Activated naive CD4-positive, alpha-beta T cell treated with anti-CD3 and anti-CD28 coated beads, Interleukin-2, amount 10 ng/mL, durations not matched to agents 7 days and 5 days (primary cell): ENCODE results near the gene GPI.
"Not testable (repeated sequence)": the region's sequence is repeated elsewhere in the genome, so short reads cannot be mapped to it uniquely, and the experiment has no call there.

Source experiments
- CTCF ChIA-PET: fragments of 350-600 bp; sonication (Branson Sonifier 250); formaldehyde crosslinking; loops from one replicate; lab custom pipeline; 2021; ENCODE audit warnings: antibody characterized with exemption; lab: Charles Lee
- DNase-seq: peaks from one replicate; pipeline ENCODE4 v3.0.0-alpha.2; 2020
- H3K27ac Mint-ChIP-seq: one replicate; pipeline ENCODE4 v1.8.0; 2021; ENCODE audit warnings: mild to moderate bottlenecking, moderate library complexity, mixed read lengths
- H3K27me3 Mint-ChIP-seq: one replicate; pipeline ENCODE4 v1.8.0; 2021; ENCODE audit warnings: mild to moderate bottlenecking, mixed read lengths
- H3K36me3 Mint-ChIP-seq: one replicate; pipeline ENCODE4 v1.8.0; 2021; ENCODE audit warnings: mixed read lengths
- H3K4me1 Mint-ChIP-seq: one replicate; pipeline ENCODE4 v1.8.0; 2021; ENCODE audit warnings: mixed read lengths
- H3K4me3 Mint-ChIP-seq: one replicate; pipeline ENCODE4 v1.8.0; 2021; ENCODE audit warnings: mild to moderate bottlenecking, moderate library complexity, mixed read lengths
- H3K9me3 Mint-ChIP-seq: one replicate; pipeline ENCODE4 v1.8.0; 2021; ENCODE audit warnings: mixed read lengths

The GPI gene

GRCh38 chr19:34365463-34366401 lies 736 bp downstream of the GPI start:
- peak overlapping the region; percentile 100 for H3K4me3 Mint-ChIP-seq
- no peaks in the 10 kb centered on the region for H3K9me3 Mint-ChIP-seq
- H3K27ac Mint-ChIP-seq = peak overlapping the region; percentile 83
- peak; percentile 38 for DNase-seq
- H3K27me3 Mint-ChIP-seq = peaks cover 4% of the 10 kb centered on the region
- H3K4me1 Mint-ChIP-seq = peaks cover 71% of the 10 kb centered on the region
- peaks cover 43% of the 10 kb centered on the region for H3K36me3 Mint-ChIP-seq
- CTCF ChIA-PET = interaction anchor here (1.3 to 2.2 kb wide), 2 partner anchors 15 to 19 kb away, joined by 3 to 9 read pairs; no protein-coding TSS in a partner anchor

GRCh38 chr19:34366738-34367623 lies 2.0 kb downstream of the GPI start:
- CTCF ChIA-PET = interaction anchor here (1.2 to 2.2 kb wide), 2 partner anchors 14 to 20 kb away, joined by 3 to 9 read pairs; no protein-coding TSS in a partner anchor
- H3K27ac Mint-ChIP-seq = peak overlapping the region; percentile 62
- no peak for DNase-seq
- peaks cover 4% of the 10 kb centered on the region for H3K27me3 Mint-ChIP-seq
- H3K4me1 Mint-ChIP-seq = peaks cover 79% of the 10 kb centered on the region
- no peaks in the 10 kb centered on the region for H3K9me3 Mint-ChIP-seq
- H3K4me3 Mint-ChIP-seq = peak overlapping the region; percentile 100
- H3K36me3 Mint-ChIP-seq = peaks cover 50% of the 10 kb centered on the region

GRCh38 chr19:34367624-34367957 lies 2.6 kb downstream of the GPI start:
- no peak for DNase-seq
- CTCF ChIA-PET = interaction anchor here (1.2 kb wide), 1 partner anchor 15 kb away, joined by 3 read pairs; no protein-coding TSS in a partner anchor
- Mint-ChIP-seq H3K4me1 (peaks cover 76% of the 10 kb centered on the region), H3K9me3 (no peaks in the 10 kb centered on the region), H3K4me3 (peak overlapping the region; percentile 100), H3K27ac (no peak overlapping the region), H3K36me3 (peaks cover 50% of the 10 kb centered on the region), H3K27me3 (peaks cover 4% of the 10 kb centered on the region)

GRCh38 chr19:34368338-34368737 lies 3.3 kb downstream of the GPI start:
- DNase-seq = no peak
- no peaks in the 10 kb centered on the region for H3K9me3 Mint-ChIP-seq
- peak overlapping the region; percentile 64 for H3K27ac Mint-ChIP-seq
- H3K4me1 Mint-ChIP-seq = peaks cover 68% of the 10 kb centered on the region
- peak overlapping the region; percentile 100 for H3K4me3 Mint-ChIP-seq
- no peaks in the 10 kb centered on the region for H3K27me3 Mint-ChIP-seq
- peaks cover 50% of the 10 kb centered on the region for H3K36me3 Mint-ChIP-seq
- CTCF ChIA-PET = interaction anchor here (0.6 to 1.2 kb wide), 3 partner anchors 15 to 64 kb away, joined by 3 to 4 read pairs (median 3); no protein-coding TSS in a partner anchor

- DNase-seq, H3K27ac Mint-ChIP-seq, H3K27me3 Mint-ChIP-seq, H3K9me3 Mint-ChIP-seq, H3K4me3 Mint-ChIP-seq: not testable (repeated sequence)
- Mint-ChIP-seq H3K4me1 (peaks cover 68% of the 10 kb centered on the region), H3K36me3 (peaks cover 55% of the 10 kb centered on the region)
- CTCF ChIA-PET = interaction anchor here (0.6 to 1.6 kb wide), 3 partner anchors 18 to 63 kb away, joined by 3 to 4 read pairs (median 4); no protein-coding TSS in a partner anchor
These were observed 4.2 kb downstream of the GPI start for GRCh38 chr19:34369166-34369565.

GRCh38 chr19:34370117-34370516 lies 5.1 kb downstream of the GPI start:
- DNase-seq = no peak
- Mint-ChIP-seq H3K36me3 (peaks cover 58% of the 10 kb centered on the region), H3K9me3 (no peaks in the 10 kb centered on the region), H3K4me3 (no peak overlapping the region), H3K27ac (peak overlapping the region; percentile 42), H3K4me1 (peaks cover 64% of the 10 kb centered on the region), H3K27me3 (no peaks in the 10 kb centered on the region)
- CTCF ChIA-PET = interaction anchor here (1.6 kb wide), 1 partner anchor 19 kb away, joined by 4 read pairs; no protein-coding TSS in a partner anchor

GRCh38 chr19:34370983-34371382 lies 6.0 kb downstream of the GPI start:
- Mint-ChIP-seq H3K36me3 (peaks cover 62% of the 10 kb centered on the region), H3K27ac (peak overlapping the region; percentile 13), H3K9me3 (no peaks in the 10 kb centered on the region), H3K27me3 (no peaks in the 10 kb centered on the region), H3K4me3 (no peak overlapping the region), H3K4me1 (peaks cover 61% of the 10 kb centered on the region)
- DNase-seq = no peak
- CTCF ChIA-PET = interaction anchor here (1.6 kb wide), 1 partner anchor 20 kb away, joined by 4 read pairs; no protein-coding TSS in a partner anchor

GRCh38 chr19:34373601-34374288 lies 8.7 kb downstream of the GPI start:
- DNase-seq = no peak
- peaks cover 34% of the 10 kb centered on the region for H3K4me1 Mint-ChIP-seq
- H3K27ac Mint-ChIP-seq = no peak overlapping the region
- H3K4me3 Mint-ChIP-seq = no peak overlapping the region
- peaks cover 52% of the 10 kb centered on the region for H3K36me3 Mint-ChIP-seq
- no peaks in the 10 kb centered on the region for H3K27me3 Mint-ChIP-seq
- H3K9me3 Mint-ChIP-seq = no peaks in the 10 kb centered on the region
- CTCF ChIA-PET = interaction anchor here (0.6 kb wide), 1 partner anchor 1237 kb away, joined by 3 read pairs; no protein-coding TSS in a partner anchor

GRCh38 chr19:34375598-34375997 lies 10.6 kb downstream of the GPI start:
- peaks cover 20% of the 10 kb centered on the region for H3K4me1 Mint-ChIP-seq
- CTCF ChIA-PET = interaction anchor here (1.0 kb wide), 1 partner anchor 26 kb away, joined by 3 read pairs; no protein-coding TSS in a partner anchor
- H3K9me3 Mint-ChIP-seq = no peaks in the 10 kb centered on the region
- no peak overlapping the region for H3K27ac Mint-ChIP-seq
- H3K4me3 Mint-ChIP-seq = no peak overlapping the region
- no peaks in the 10 kb centered on the region for H3K27me3 Mint-ChIP-seq
- DNase-seq = no peak
- peaks cover 48% of the 10 kb centered on the region for H3K36me3 Mint-ChIP-seq

GRCh38 chr19:34380639-34381241 lies 15.7 kb downstream of the GPI start:
- Mint-ChIP-seq H3K27ac (no peak overlapping the region), H3K4me1 (peaks cover 2% of the 10 kb centered on the region), H3K27me3 (no peaks in the 10 kb centered on the region), H3K36me3 (peaks cover 65% of the 10 kb centered on the region), H3K4me3 (no peak overlapping the region), H3K9me3 (no peaks in the 10 kb centered on the region)
- DNase-seq = no peak
- CTCF ChIA-PET = no interaction called here

GRCh38 chr19:34381399-34382251 lies 16.6 kb downstream of the GPI start:
- no peak for DNase-seq
- no peak overlapping the region for H3K27ac Mint-ChIP-seq
- no peaks in the 10 kb centered on the region for H3K9me3 Mint-ChIP-seq
- CTCF ChIA-PET = no interaction called here
- peaks cover 2% of the 10 kb centered on the region for H3K4me1 Mint-ChIP-seq
- peaks cover 70% of the 10 kb centered on the region for H3K36me3 Mint-ChIP-seq
- no peak overlapping the region for H3K4me3 Mint-ChIP-seq
- no peaks in the 10 kb centered on the region for H3K27me3 Mint-ChIP-seq

GRCh38 chr19:34382471-34382870 lies 17.5 kb downstream of the GPI start:
- Mint-ChIP-seq H3K4me1 (peaks cover 2% of the 10 kb centered on the region), H3K9me3 (no peaks in the 10 kb centered on the region), H3K4me3 (no peak overlapping the region), H3K27ac (no peak overlapping the region), H3K27me3 (no peaks in the 10 kb centered on the region), H3K36me3 (peaks cover 70% of the 10 kb centered on the region)
- CTCF ChIA-PET = interaction anchor here (0.6 kb wide), 1 partner anchor 39 kb away, joined by 3 read pairs; no protein-coding TSS in a partner anchor
- DNase-seq = no peak
